ENCODE measurements around the gene HPS3. TPM values are rescaled to one million over a fixed set of nuclear protein-coding genes. Genes with fewer than 3 reads are reported as not detected.
A peak's percentile ranks its signal among the peaks of the same experiment; 100 is the strongest.

HPS3 gene
- total and polyA plus RNA-seq, 5 donors, result 4.1 to 9.7 (median 7.7) TPM

GRCh38 chr3:149153402-149153801 lies 24.0 kb downstream of the HPS3 start:
- Histone ChIP-seq H3K27me3 (ENCODE audit: control insufficient read depth, insufficient read depth) (no peaks in the 10 kb centered on the region), H3K4me3 (ENCODE audit: low read length) (no peak overlapping the region), H3K27ac (ENCODE audit: low read length) (no peak overlapping the region), H3K4me1 (ENCODE audit: control insufficient read depth, insufficient read depth, low read length) (no peaks in the 10 kb centered on the region), H3K9me3 (ENCODE audit: control insufficient read depth, low read length) (no peaks in the 10 kb centered on the region)
- DNase-seq (no peak), ATAC-seq (no peak)
- intact Hi-C loops (cut with DNase I), result no loop called here

- no peak overlapping the region for H3K27ac ChIP-seq (ENCODE audit: low read length)
- WGBS, result 82% methylated on average over 4 of the region's 4 CpGs
- intact Hi-C loops (cut with DNase I), result no loop called here
- no peak overlapping the region for H3K4me3 ChIP-seq (ENCODE audit: low read length)
- H3K27me3 ChIP-seq (ENCODE audit: control insufficient read depth, insufficient read depth), result no peaks in the 10 kb centered on the region
- DNase-seq (no peak), ATAC-seq (no peak)
- H3K4me1 ChIP-seq (ENCODE audit: control insufficient read depth, insufficient read depth, low read length), result peaks cover 1% of the 10 kb centered on the region
- H3K9me3 ChIP-seq (ENCODE audit: control insufficient read depth, low read length), result no peaks in the 10 kb centered on the region
Observed at GRCh38 chr3:149160754-149161300, 31.4 kb downstream of the HPS3 start.

- Histone ChIP-seq H3K9me3 (ENCODE audit: control insufficient read depth, low read length) (no peaks in the 10 kb centered on the region), H3K4me1 (ENCODE audit: control insufficient read depth, insufficient read depth, low read length) (peaks cover 1% of the 10 kb centered on the region), H3K4me3 (ENCODE audit: low read length) (no peak overlapping the region), H3K27ac (ENCODE audit: low read length) (no peak overlapping the region), H3K27me3 (ENCODE audit: control insufficient read depth, insufficient read depth) (no peaks in the 10 kb centered on the region)
- intact Hi-C loops (cut with DNase I), result no loop called here
- WGBS, result 75% methylated on average over 2 of the region's 2 CpGs
- ATAC-seq, result no peak
- no peak for DNase-seq
Observed at GRCh38 chr3:149162007-149162406, 32.6 kb downstream of the HPS3 start.

DNA sequence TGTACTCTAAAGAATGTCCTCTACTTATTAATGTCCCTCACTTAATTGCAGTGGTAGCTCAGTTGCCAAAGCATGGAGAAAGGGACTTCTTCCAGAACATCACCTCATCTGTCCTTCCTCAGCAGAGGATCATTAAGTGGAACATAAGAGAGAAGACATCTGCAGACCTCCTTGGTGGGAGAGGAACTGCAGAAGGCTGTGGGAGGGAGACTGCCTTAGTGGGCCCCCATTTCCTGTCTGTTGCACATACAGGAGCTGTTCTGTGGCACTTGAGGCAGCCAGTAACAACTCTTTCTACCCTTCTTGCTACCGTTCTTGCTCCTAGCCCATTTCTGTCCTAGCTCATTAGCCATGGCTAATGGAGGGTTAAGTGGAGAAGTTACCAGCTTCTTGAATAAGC lies 33.6 kb downstream of the HPS3 start:
- ATAC-seq (no peak), DNase-seq (no peak)
- Histone ChIP-seq H3K27me3 (ENCODE audit: control insufficient read depth, insufficient read depth) (no peaks in the 10 kb centered on the region), H3K4me3 (ENCODE audit: low read length) (no peak overlapping the region), H3K4me1 (ENCODE audit: control insufficient read depth, insufficient read depth, low read length) (peaks cover 1% of the 10 kb centered on the region), H3K27ac (ENCODE audit: low read length) (no peak overlapping the region), H3K9me3 (ENCODE audit: control insufficient read depth, low read length) (no peaks in the 10 kb centered on the region)
- WGBS, result 61% methylated on average over 1 of the region's 1 CpG
- intact Hi-C loops (cut with DNase I), result no loop called here

DNA sequence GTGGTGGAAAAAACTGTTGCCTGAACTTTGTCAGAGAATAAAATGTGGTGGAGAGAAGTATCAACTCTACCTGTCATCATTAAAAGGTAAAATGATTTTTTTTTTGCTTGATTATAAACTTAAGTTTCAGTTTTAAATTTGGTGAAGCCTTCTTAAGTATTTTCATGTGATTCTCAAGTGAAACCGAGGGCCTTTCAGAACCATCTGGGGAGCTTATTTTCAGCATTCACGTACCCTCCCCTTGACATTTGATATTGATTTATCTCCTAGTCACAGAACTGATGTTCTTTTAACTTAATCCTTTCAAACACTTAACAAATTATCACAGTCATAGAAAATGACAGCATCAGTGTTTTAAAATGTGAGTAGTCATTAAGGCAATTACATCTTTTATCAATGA lies 38.5 kb downstream of the HPS3 start:
- intact Hi-C loops (cut with DNase I), result no loop called here
- H3K27ac ChIP-seq (ENCODE audit: low read length), result no peak overlapping the region
- H3K4me3 ChIP-seq (ENCODE audit: low read length), result no peak overlapping the region
- no peak for DNase-seq
- ATAC-seq, result no peak
- WGBS, result 91% methylated on average over 2 of the region's 2 CpGs
- no peaks in the 10 kb centered on the region for H3K9me3 ChIP-seq (ENCODE audit: control insufficient read depth, low read length)
- H3K27me3 ChIP-seq (ENCODE audit: control insufficient read depth, insufficient read depth), result no peaks in the 10 kb centered on the region
- H3K4me1 ChIP-seq (ENCODE audit: control insufficient read depth, insufficient read depth, low read length), result no peaks in the 10 kb centered on the region

- H3K9me3 ChIP-seq (ENCODE audit: control insufficient read depth, low read length), result no peaks in the 10 kb centered on the region
- H3K27ac ChIP-seq (ENCODE audit: low read length), result no peak overlapping the region
- DNase-seq (no peak), ATAC-seq (no peak)
- H3K4me1 ChIP-seq (ENCODE audit: control insufficient read depth, insufficient read depth, low read length), result no peaks in the 10 kb centered on the region
- WGBS, result 96% methylated on average over 7 of the region's 7 CpGs
- no peaks in the 10 kb centered on the region for H3K27me3 ChIP-seq (ENCODE audit: control insufficient read depth, insufficient read depth)
- intact Hi-C loops (cut with DNase I), result no loop called here
- no peak overlapping the region for H3K4me3 ChIP-seq (ENCODE audit: low read length)
Observed at GRCh38 chr3:149170672-149171071, 41.2 kb downstream of the HPS3 start.

- H3K4me3 ChIP-seq (ENCODE audit: low read length), result no peak overlapping the region
- DNase-seq (no peak), ATAC-seq (no peak)
- no peak overlapping the region for H3K27ac ChIP-seq (ENCODE audit: low read length)
- intact Hi-C loops (cut with DNase I), result no loop called here
- H3K27me3 ChIP-seq (ENCODE audit: control insufficient read depth, insufficient read depth), result no peaks in the 10 kb centered on the region
- 78% methylated on average over 3 of the region's 3 CpGs for WGBS
- no peaks in the 10 kb centered on the region for H3K4me1 ChIP-seq (ENCODE audit: control insufficient read depth, insufficient read depth, low read length)
- no peaks in the 10 kb centered on the region for H3K9me3 ChIP-seq (ENCODE audit: control insufficient read depth, low read length)
Observed at GRCh38 chr3:149174901-149175300, 45.5 kb downstream of the HPS3 start.

DNA sequence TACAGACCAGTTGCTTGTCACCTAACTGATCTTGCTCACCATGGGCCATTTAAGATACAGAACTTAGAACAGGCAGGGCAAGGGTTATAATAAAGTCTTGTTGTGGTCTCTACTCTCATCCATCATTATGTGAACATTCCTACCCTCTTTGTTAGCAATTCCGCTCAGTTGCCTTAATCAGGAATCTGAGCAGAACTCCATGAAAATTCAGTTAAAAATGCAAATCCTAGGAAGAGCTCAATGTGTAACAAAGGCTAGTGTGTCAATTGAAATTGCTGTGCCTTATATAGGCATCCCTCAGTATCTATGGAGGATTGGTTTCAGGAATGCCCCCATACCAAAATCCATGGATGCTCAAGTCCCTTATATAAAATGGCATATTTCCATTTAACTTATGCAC lies 47.7 kb downstream of the HPS3 start:
- Histone ChIP-seq H3K9me3 (ENCODE audit: control insufficient read depth, low read length) (no peaks in the 10 kb centered on the region), H3K4me3 (ENCODE audit: low read length) (no peak overlapping the region), H3K4me1 (ENCODE audit: control insufficient read depth, insufficient read depth, low read length) (no peaks in the 10 kb centered on the region), H3K27ac (ENCODE audit: low read length) (no peak overlapping the region), H3K27me3 (ENCODE audit: control insufficient read depth, insufficient read depth) (no peaks in the 10 kb centered on the region)
- WGBS, result 94% methylated on average over 1 of the region's 1 CpG
- ATAC-seq (no peak), DNase-seq (no peak)
- intact Hi-C loops (cut with DNase I), result no loop called here

- Histone ChIP-seq H3K4me3 (ENCODE audit: low read length) (no peak overlapping the region), H3K27ac (ENCODE audit: low read length) (no peak overlapping the region), H3K4me1 (ENCODE audit: control insufficient read depth, insufficient read depth, low read length) (no peaks in the 10 kb centered on the region), H3K9me3 (ENCODE audit: control insufficient read depth, low read length) (no peaks in the 10 kb centered on the region), H3K27me3 (ENCODE audit: control insufficient read depth, insufficient read depth) (no peaks in the 10 kb centered on the region)
- intact Hi-C loops (cut with DNase I), result no loop called here
- WGBS, result 69% methylated on average over 1 of the region's 1 CpG
- DNase-seq, result no peak
- no peak for ATAC-seq
Observed at GRCh38 chr3:149179220-149179619, 49.8 kb downstream of the HPS3 start.

GRCh38 chr3:149180057-149180573 lies 50.7 kb downstream of the HPS3 start:
- Histone ChIP-seq H3K27me3 (ENCODE audit: control insufficient read depth, insufficient read depth) (no peaks in the 10 kb centered on the region), H3K4me1 (ENCODE audit: control insufficient read depth, insufficient read depth, low read length) (no peaks in the 10 kb centered on the region), H3K4me3 (ENCODE audit: low read length) (no peak overlapping the region), H3K9me3 (ENCODE audit: control insufficient read depth, low read length) (no peaks in the 10 kb centered on the region), H3K27ac (ENCODE audit: low read length) (peak overlapping the region; percentile 9)
- intact Hi-C loops (cut with DNase I), result no loop called here
- peak; percentile 98 to 99 for ATAC-seq
- peak; percentile 79 to 92 (median 90) for DNase-seq
- WGBS, result 35% methylated on average over 7 of the region's 7 CpGs

DNA sequence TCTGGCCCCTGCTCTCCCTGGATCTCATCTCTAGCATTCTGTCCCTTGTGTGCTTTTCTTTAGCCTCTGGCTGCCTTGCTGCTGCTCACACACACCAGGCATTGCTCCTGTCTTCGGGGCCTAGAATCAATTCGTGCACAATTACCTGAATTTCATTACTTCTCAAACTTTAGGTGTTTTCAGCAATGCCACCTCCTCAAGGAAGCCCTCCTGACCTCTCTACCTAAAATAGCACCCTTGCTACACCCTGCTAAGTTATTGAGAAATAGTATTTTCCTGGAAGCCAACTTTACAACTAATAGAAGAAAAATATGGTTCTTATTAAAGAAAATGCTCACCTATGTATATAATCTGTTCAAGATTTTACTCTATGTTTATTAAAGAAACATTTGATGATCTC lies 51.7 kb downstream of the HPS3 start:
- Histone ChIP-seq H3K27ac (ENCODE audit: low read length) (no peak overlapping the region), H3K9me3 (ENCODE audit: control insufficient read depth, low read length) (no peaks in the 10 kb centered on the region), H3K27me3 (ENCODE audit: control insufficient read depth, insufficient read depth) (no peaks in the 10 kb centered on the region), H3K4me3 (ENCODE audit: low read length) (no peak overlapping the region), H3K4me1 (ENCODE audit: control insufficient read depth, insufficient read depth, low read length) (no peaks in the 10 kb centered on the region)
- DNase-seq (no peak), ATAC-seq (no peak)
- intact Hi-C loops (cut with DNase I), result no loop called here
- 96% methylated on average over 2 of the region's 2 CpGs for WGBS

- Histone ChIP-seq H3K27ac (ENCODE audit: low read length) (no peak overlapping the region), H3K4me1 (ENCODE audit: control insufficient read depth, insufficient read depth, low read length) (no peaks in the 10 kb centered on the region), H3K4me3 (ENCODE audit: low read length) (no peak overlapping the region), H3K9me3 (ENCODE audit: control insufficient read depth, low read length) (no peaks in the 10 kb centered on the region), H3K27me3 (ENCODE audit: control insufficient read depth, insufficient read depth) (no peaks in the 10 kb centered on the region)
- ATAC-seq (no peak), DNase-seq (no peak)
- WGBS, result 96% methylated on average over 2 of the region's 2 CpGs
- intact Hi-C loops (cut with DNase I), result no loop called here
Observed at GRCh38 chr3:149186219-149186618, 56.8 kb downstream of the HPS3 start.
